Adrenal gland (tissue), 12 donors: ENCODE results near the gene CHN2. TPM values are rescaled to one million over a fixed set of nuclear protein-coding genes. Genes with fewer than 3 reads are reported as not detected.

Experiments used
- DNase-seq, 7 donors: peaks; one replicate each; pipeline ENCODE4 v3.0.0-alpha.2; 2019 to 2020
- H3K27ac ChIP-seq, 5 donors: fragments of 200-600 bp; sonication (generic) in 4 of 5; 1 replicate in 3 of 5; 2 replicates in 2 of 5; pipeline versions ENCODE4 v1.5.1 to v1.8.0; 2016 to 2020; ENCODE audit warnings: mild to moderate bottlenecking in 1 of 5
- H3K27me3 ChIP-seq: fragments of 200-600 bp; 2 replicates; pipeline ENCODE4 v1.8.0; 2021
- H3K36me3 ChIP-seq, 2 donors: fragments of 200-600 bp; replicated peaks in 1 of 2; 1 replicate in 1 of 2; 2 replicates in 1 of 2; pipeline versions ENCODE4 v1.5.1 to v1.8.0; 2018 to 2022
- H3K4me1 ChIP-seq, 2 donors: fragments of 200-600 bp; replicated peaks in 1 of 2; 1 replicate in 1 of 2; 2 replicates in 1 of 2; pipeline versions ENCODE4 v1.5.1 to v1.8.0; 2018 to 2021
- H3K4me3 ChIP-seq, 4 donors: fragments of 200-600 bp; sonication (generic) in 3 of 4; one replicate each; pipeline ENCODE4 v1.5.1; 2016 to 2018
- H3K9me3 ChIP-seq, 3 donors: fragments of 200-600 bp; sonication (generic) in 1 of 3; replicated peaks in 1 of 3; 1 replicate in 2 of 3; 2 replicates in 1 of 3; pipeline versions ENCODE4 v1.5.1 to v1.8.0; 2016 to 2021
- CTCF ChIP-seq, 6 experiments: fragments of 450-650 bp in 4 of 6; fragments of 200-600 bp in 2 of 6; sonication (generic) in 1 of 6; IDR thresholded peaks; 1 replicate in 5 of 6; 2 replicates in 1 of 6; pipeline versions ENCODE4 v1.5.1 to v1.8.0; 2016 to 2021; ENCODE audit warnings: antibody characterized with exemption in 6 of 6, mild to moderate bottlenecking in 2 of 6, moderate library complexity in 1 of 6
- POLR2A ChIP-seq, 2 donors: fragments of 450-650 bp; IDR thresholded peaks; one replicate each; pipeline ENCODE4 v1.6.1; 2017; ENCODE audit warnings: antibody characterized with exemption in 2 of 2, mild to moderate bottlenecking in 2 of 2, moderate library complexity in 1 of 2
- WGBS, 4 donors: extraction: QIAGEN DNeasy Blood & Tissue Kit in 2 of 4; methylation state at CpG; one replicate each; pipeline versions ENCODE4 v1.1.5 to v1.1.7; 2013 to 2017; 5-methylcytosine and 5-hydroxymethylcytosine counted together
- intact Hi-C, 2 donors: fragments of 100-400 bp; cut with DNase I; formaldehyde crosslinking; loops; one replicate each; pipeline versions ENCODE4 v1.14.1 to v1.15.0; 2022 to 2023
- polyA plus RNA-seq, 3 donors: library from polyadenylated mRNA; stranded (reverse); fragments of 200-250 nt in 2 of 3; fragments of 350-450 nt in 1 of 3; fragmentation: Illumina TruSeq in 1 of 3; extraction: RNeasy Lipid Tissue Mini Kit (QIAGEN cat#74804) in 1 of 3; gene quantifications; one replicate each; pipeline ENCODE4 v1.2.3, GENCODE V29; 2013 to 2014
- total RNA-seq, 9 donors: library from RNA; depleted of rRNA in 4 of 9; stranded (reverse); fragments of >200 nt in 4 of 9; fragments of 120-200 nt in 1 of 9; fragmentation: NEBNext Ultra II Directional in 1 of 9; extraction: Animal tissue kit (Norgen Biotek cat#: 25700) in 1 of 9; gene quantifications; one replicate each; pipeline versions ENCODE4 v1.1.0 to v1.2.4, GENCODE V29; 2013 to 2023
- donor health status: healthy with polysubstance abuse.
- donor health status: Bipolar disorder and iron deficiency.
- donor health status: DM: yes; HTN: yes; CAD: no.
- donor health status: DM: no; HTN: no; CAD: no.
- donor health status: DM: no; HTN: no; CAD: no.
- donor health status: DM: yes; HTN: yes; CAD: no.

CHN2 gene
- total and polyA plus RNA-seq, 12 donors, result 2.7 to 35.4 (median 11.5) TPM

GRCh38 chr7:29265208-29265923, 70.8 kb downstream of the CHN2 start:
- Histone ChIP-seq H3K4me1 (no peaks in the 10 kb centered on the region), H3K27me3 (no peaks in the 10 kb centered on the region), H3K27ac (no peak overlapping the region), H3K4me3 (no peak overlapping the region), H3K36me3 (no peaks in the 10 kb centered on the region), H3K9me3 (no peaks in the 10 kb centered on the region)
- no peak for TF ChIP-seq CTCF (IDR thresholded peaks at IDR 0.05)
- no peak for TF ChIP-seq POLR2A (IDR thresholded peaks at IDR 0.05)
- 63 to 76% (median 71%) methylated on average over 6 of the region's 6 CpGs for WGBS, 4 donors
- peak in 3 of 7 donors; percentile 36 to 52 (median 43) for DNase-seq
- intact Hi-C loops, result no loop called here

- Histone ChIP-seq H3K27me3 (no peaks in the 10 kb centered on the region), H3K4me1 (peaks cover 6 to 11% of the 10 kb centered on the region in 2 donors), H3K9me3 (no peaks in the 10 kb centered on the region), H3K27ac (no peak overlapping the region), H3K4me3 (no peak overlapping the region), H3K36me3 (no peaks in the 10 kb centered on the region)
- intact Hi-C loops, result no loop called here
- no peak for TF ChIP-seq CTCF (IDR thresholded peaks at IDR 0.05)
- TF ChIP-seq POLR2A (IDR thresholded peaks at IDR 0.05), result no peak
- 88 to 97% (median 92%) methylated on average over 1 of the region's 1 CpG for WGBS, 4 donors
- no peak for DNase-seq
Observed at GRCh38 chr7:29269935-29270334, 75.4 kb downstream of the CHN2 start.

GRCh38 chr7:29270594-29271318, 76.2 kb downstream of the CHN2 start:
- H3K4me3 ChIP-seq, result no peak overlapping the region
- TF ChIP-seq CTCF (IDR thresholded peaks at IDR 0.05), result no peak
- TF ChIP-seq POLR2A (IDR thresholded peaks at IDR 0.05), result no peak
- H3K36me3 ChIP-seq, result no peaks in the 10 kb centered on the region
- H3K27ac ChIP-seq, result peak overlapping the region in 1 of 5 donors; percentile 69
- no peaks in the 10 kb centered on the region for H3K9me3 ChIP-seq
- no peaks in the 10 kb centered on the region for H3K27me3 ChIP-seq
- 15 to 28% (median 23%) methylated on average over 4 of the region's 4 CpGs for WGBS, 4 donors
- intact Hi-C loops, result no loop called here
- peaks cover 6 to 11% of the 10 kb centered on the region in 2 donors for H3K4me1 ChIP-seq
- DNase-seq, result peak in 4 of 7 donors; percentile 33 to 71 (median 46)

- WGBS, 4 donors, result 17 to 25% (median 20%) methylated on average over 4 of the region's 4 CpGs
- intact Hi-C loops, result no loop called here
- TF ChIP-seq POLR2A (IDR thresholded peaks at IDR 0.05) (no peak), CTCF (IDR thresholded peaks at IDR 0.05) (no peak)
Observed at GRCh38 chr7:29271319-29271658, 76.7 kb downstream of the CHN2 start.

More at GRCh38 chr7:29271319-29271658, 76.7 kb downstream of the CHN2 start:
- Histone ChIP-seq H3K4me1 (peaks cover 6 to 11% of the 10 kb centered on the region in 2 donors), H3K4me3 (no peak overlapping the region), H3K9me3 (no peaks in the 10 kb centered on the region), H3K36me3 (no peaks in the 10 kb centered on the region), H3K27ac (peak overlapping the region in 1 of 5 donors; percentile 69), H3K27me3 (no peaks in the 10 kb centered on the region)
- no peak for DNase-seq
